NCI-H2196 treated with DMSO at 0.1 percent for 48 hours (cell line): Measurements from ENCODE around the gene SLC1A2.

Experiments used
- DNase-seq: peaks from one replicate; lab custom pipeline; 2025; ENCODE audit not compliant: unreplicated experiment; lab: John Stamatoyannopoulos, UW

Gene SLC1A2

GRCh38 chr11:35330156-35330889, 89.0 kb downstream of the SLC1A2 start:
- DNase-seq: no peak

DNA sequence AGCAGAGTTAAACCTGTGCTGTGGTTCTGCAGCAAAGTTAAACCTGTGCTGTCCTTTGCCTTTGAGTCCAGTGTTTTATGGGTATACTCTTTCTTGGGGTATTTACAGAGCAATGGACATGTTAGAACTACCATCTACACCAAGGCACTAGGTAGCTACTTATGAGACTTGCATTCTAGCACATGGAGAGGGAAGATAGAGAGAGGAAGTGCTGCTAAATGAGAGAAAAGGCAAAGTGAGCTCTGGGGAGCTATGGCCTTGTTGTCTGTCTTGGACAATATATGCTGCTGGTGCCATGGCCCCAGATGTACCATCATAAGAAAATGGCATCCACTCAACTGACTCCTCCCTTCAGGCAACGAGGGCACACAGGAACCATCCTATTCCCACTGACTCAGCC, 91.5 kb downstream of the SLC1A2 start:
- no peak for DNase-seq

DNA sequence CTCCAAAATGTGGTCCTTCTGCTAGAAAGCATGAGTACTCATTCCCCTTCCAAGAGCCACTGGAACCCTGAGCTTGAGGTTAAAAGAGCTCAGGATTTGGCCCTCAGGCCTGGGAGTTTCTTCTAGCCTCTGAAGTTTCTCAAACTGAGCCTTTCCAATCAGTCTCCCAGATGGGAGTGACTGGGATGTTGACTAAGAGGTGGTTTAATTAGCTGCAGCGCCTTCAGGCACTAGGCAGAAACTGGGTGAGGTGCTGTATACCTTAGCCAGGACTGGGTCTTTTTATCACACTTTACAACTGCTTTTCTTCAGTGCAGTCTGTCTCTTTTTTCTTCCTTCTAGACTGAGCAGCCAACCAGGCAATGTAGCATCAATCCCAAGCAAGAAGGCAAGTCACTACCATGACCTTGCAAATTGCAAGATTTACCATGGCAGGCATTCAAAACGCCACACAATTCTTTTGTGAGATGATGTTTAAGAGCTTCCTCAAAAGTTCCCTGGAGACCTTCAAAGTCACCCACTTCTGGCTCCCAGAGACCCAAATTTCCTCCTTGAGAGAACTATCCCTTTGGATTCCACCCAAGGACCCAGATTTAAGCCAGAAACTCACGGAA, 93.0 kb downstream of the SLC1A2 start:
- DNase-seq: no peak

DNA sequence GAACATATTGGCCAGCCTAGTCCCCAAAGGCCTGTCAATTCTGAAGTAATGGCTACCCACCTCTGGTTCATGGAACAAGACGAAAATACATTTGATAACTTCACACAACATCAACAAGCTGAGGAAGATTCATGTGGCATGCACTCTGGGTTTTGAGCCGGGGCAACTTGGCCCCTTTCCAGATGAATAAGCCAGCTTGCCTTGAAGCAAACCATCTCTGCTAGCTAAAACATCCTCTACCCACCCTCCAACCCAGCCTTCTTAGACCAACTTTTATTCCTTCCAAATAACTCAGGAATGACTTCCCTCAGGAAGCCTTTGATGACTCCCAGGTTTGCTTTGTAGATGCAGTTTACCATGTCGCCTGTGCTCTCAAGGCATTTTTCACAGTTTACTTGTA, 94.4 kb downstream of the SLC1A2 start:
- DNase-seq: no peak

DNA sequence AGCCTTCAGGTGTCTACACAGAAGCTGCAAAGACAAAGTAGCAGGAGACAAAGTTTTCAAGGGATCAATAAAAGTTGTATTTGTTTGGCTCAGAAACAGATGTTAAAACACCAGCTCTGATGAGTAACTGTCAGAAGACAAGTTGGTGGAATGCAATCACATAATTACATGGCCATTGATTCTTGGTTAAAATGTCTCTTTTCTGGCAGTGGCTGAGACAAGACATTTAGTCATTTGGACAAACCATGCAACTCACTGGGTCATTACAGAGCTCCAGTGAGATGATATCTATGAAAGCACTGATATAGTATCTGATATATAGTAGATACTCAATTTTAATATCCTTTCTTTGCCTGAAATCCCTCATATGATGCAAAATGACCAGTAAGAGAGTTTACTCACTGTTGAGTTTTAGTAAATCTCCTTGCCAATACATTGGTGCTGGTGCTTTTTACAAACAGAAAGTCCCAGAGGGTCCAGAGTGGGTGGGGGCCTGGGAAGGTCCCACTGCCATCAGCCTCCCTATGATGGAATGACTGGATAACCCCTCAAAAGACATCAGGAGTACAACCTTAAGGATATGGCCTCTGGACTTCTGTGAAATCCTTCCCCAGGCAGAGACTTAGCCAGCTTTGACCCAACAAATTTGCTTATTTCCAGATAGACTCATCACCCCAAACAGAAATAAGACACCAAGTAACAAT, 95.0 kb downstream of the SLC1A2 start:
- DNase-seq: no peak

- DNase-seq: no peak
Measured at GRCh38 chr11:35323076-35323868, 96.1 kb downstream of the SLC1A2 start.

DNA sequence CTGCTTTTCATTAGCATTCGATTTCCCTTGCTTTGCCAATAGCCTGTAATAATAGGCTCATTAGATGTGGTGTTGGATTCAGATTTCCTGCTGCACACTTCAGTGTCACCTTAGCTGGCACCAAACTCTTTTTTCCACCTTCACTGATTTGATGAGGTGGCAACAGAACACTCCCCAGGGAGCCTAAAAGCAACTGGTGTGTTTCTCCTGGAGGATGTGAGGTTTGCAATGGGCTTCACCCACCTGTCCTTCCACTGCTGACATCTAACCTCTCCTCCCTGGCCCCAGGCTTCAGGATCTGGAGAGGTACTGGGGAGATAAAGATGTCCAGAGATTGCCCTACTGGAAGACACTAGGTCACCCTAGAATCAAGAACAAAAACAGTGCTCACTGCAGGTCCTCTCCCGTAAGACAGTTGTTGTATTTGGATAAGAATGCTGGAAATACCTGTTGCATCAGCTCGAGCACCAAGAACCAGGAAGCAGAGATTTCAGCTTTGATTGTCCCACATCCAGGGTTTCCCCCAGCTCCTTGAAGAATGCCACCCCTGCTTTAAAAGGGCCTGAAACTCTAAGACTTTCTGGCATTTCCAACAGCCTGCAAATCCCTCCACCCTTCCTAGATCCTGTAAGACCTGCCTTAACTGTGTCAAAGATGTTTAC, 96.9 kb downstream of the SLC1A2 start:
- no peak for DNase-seq

GRCh38 chr11:35321532-35322317, 97.6 kb downstream of the SLC1A2 start:
- DNase-seq: no peak

- DNase-seq: no peak
Measured at GRCh38 chr11:35321111-35321510, 98.2 kb downstream of the SLC1A2 start.

GRCh38 chr11:35318977-35319925, 100.1 kb downstream of the SLC1A2 start:
- DNase-seq: no peak

DNA sequence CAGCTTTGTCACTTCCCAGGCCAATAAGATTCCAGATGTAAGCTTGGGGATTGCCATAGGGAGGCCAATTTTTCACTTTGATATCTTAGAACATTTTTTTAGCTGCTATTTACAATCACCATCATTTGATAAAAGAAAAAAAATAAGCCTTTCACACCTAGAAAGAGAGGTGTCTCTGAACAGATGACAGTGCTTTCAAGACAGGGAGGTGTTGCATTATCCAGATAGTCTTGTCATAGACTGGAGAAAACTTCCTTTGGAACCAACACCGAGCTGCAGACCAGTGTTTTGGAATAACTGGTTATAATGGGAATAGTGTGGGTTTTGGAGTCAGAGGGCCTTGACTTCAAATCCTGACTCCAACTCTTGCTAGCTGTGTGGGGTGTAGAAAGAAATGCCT, 101.0 kb downstream of the SLC1A2 start:
- no peak for DNase-seq

GRCh38 chr11:35317253-35317652, 102.1 kb downstream of the SLC1A2 start:
- DNase-seq: no peak

DNA sequence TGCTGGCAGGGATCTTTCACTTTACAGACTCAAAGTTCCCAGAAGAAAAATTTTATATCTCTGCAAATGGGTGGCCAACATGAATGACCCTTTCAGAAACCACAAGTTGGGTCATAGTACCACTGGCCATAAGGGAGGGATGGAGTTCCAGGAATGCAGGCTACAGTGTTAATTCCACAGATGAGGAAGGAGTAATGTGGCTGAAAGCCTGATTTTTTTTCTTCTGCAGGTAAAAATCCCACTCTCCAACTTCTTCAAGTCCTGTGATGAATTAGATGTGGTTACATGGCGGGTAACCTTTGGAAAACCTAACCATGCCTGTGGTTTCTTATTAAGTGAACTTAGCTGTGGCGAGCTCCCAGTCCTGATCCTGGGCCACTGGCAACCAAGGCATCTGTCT, 103.2 kb downstream of the SLC1A2 start:
- DNase-seq: no peak

DNA sequence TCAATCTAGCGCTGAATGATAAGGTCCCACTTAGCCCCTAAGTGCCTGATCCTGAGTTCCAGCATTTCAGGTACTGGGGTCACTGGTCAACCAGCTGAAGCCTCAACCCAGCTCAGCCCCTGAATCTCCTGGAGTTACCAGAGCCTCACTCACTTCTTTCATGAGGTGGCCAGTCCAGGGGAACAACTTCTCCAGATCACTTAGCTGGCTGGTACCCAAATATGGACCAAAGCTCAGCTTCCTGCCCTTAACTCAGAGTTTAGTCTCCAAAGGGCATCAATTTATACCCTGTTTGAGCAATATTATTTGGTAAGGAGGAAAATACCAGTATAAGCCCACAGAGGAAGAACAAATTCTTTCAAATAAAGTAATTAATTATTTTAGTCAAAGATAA, 105.6 kb downstream of the SLC1A2 start:
- no peak for DNase-seq

GRCh38 chr11:35313066-35313759, 106.1 kb downstream of the SLC1A2 start:
- no peak for DNase-seq

DNA sequence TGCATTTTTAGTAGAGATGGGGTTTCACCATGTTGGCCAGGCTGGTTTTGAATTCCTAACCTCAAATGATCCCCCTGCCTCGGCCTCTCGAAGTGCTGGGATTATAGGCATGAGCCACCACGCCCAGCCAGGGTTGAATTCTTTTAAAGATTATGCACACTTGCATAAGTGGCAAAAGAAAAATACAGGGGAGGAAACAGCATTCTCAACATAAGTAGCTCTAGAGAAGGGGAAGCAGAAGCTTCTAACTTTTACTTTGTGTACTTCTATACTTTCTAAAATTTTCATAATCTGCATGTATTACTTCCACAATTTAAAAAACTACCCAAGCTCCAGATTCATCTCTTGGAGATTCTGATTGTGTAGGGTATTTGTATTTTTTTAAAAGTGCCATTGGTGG, 108.0 kb downstream of the SLC1A2 start:
- no peak for DNase-seq

DNA sequence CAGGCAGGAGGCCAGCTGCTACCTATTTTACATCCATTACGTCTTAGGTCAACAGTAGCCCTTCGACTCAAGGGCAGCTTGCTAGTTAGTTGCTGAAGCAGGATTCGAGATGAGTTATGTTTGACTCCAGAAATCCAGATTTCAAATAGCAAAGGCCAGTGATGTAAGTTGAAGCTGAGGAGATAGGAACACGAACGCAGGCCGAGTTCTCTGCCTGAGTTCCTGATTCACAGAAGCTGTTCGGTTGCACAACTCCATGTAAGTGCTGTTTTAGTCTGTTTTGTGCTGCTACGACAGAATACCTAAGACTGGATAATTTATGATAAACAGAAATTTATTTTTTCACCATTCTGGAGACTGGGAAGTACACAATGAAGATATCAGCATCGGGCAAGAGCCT, 111.2 kb downstream of the SLC1A2 start:
- no peak for DNase-seq

DNA sequence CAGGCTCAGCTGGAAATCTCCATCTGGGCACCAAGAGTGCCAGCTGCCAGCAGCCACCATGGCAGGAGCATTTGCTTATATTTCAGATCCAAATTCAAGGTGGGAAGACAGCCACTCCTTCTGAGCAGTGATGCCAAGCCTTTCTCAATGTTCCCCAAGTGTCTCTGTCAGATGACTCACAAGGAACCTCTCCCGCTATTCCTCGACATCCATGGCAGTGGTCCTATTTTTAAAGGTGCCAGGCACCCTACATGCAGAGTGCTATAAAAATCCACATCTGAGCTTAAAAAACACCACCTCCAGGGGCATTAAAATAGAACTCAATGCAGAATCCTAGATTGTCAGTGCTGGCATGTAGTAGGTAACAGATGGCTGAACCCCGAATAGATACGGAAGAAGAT, 112.1 kb downstream of the SLC1A2 start:
- DNase-seq: no peak
